ENCODE data around the gene OSM.

The OSM gene

GRCh38 chr22:30262917-30263741 is 3.5 kb downstream of the OSM start:
- DNase-seq (ENCODE audit: low read depth): peak; percentile 78

- DNase-seq (ENCODE audit: low read depth): no peak
Observed at GRCh38 chr22:30262112-30262511, 4.5 kb downstream of the OSM start.

GRCh38 chr22:30261134-30261533 is 5.5 kb downstream of the OSM start:
- no peak for DNase-seq (ENCODE audit: low read depth)

DNA sequence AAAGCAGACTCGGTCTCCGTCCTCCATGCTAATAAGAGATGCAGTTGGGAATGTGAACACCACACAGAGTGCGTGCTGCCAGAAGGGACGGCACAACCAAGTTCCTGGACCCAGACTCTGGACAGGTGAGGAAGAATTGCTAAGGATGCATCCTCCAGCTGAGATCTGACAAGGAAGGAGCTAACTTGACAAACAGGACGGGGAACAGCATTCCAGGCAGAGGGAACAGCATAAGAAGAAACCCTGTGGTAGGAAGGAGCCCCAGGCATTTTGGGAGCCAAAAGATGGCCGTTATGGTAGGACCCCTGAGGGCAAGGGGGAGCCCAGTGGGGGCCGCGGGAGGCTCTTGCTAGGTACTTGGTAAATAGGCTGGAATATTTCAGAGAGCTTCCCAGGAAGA is 6.0 kb downstream of the OSM start:
- no peak for DNase-seq (ENCODE audit: low read depth)

DNA sequence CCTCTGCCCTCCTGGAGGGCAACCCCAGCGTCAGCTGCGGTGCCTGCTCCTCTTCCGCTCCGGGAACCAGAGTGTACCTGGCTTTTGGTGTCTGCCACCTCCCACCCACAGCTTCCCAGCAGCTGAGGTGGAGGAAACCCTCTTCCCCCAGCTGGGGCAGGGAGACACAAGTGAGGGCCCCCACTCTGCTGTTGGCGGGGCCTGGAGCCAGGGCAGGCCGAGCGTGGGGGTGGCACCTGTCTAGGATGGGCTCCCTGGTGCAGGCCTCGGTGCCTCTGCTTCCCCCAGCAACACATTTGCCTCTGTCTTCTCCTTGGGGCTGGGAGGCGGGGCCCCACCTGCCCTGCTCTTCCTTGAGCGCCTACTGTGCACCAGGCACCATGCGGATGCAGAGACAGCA is 6.4 kb downstream of the OSM start:
- DNase-seq (ENCODE audit: low read depth): no peak

GRCh38 chr22:30254314-30254713 is 12.3 kb downstream of the OSM start:
- DNase-seq (ENCODE audit: low read depth): no peak

DNA sequence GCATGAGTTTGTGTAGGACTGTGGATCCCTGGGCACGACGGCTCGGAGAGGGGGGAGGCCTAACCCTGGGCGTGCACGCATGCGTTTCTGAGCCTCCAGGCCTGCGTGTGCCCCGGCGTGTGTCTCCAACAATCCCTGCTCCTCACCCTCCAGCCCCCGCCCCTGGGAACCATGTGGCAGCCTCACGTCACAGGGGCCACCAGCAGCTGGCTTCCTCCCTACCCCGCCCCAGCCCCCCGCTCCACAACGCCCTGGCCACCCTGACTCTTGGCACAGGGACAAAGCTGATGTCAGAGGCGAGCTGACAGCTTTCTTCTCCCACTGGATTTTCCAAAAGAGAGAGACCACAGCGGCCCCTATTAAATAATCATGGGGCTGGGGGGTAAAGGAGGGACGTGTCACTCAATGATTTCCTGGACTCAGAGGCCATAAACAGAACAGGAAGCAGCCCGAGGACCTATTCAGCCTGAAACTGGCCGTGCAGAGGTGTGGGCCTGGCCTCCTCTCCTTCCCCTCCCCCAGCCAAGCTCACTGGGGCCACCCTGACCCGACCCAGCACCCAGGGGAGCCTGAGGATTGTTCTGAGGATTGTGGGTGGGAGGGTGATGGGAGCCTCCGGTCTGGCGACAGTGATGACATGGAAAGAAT is 13.3 kb downstream of the OSM start:
- DNase-seq (ENCODE audit: low read depth): no peak

DNA sequence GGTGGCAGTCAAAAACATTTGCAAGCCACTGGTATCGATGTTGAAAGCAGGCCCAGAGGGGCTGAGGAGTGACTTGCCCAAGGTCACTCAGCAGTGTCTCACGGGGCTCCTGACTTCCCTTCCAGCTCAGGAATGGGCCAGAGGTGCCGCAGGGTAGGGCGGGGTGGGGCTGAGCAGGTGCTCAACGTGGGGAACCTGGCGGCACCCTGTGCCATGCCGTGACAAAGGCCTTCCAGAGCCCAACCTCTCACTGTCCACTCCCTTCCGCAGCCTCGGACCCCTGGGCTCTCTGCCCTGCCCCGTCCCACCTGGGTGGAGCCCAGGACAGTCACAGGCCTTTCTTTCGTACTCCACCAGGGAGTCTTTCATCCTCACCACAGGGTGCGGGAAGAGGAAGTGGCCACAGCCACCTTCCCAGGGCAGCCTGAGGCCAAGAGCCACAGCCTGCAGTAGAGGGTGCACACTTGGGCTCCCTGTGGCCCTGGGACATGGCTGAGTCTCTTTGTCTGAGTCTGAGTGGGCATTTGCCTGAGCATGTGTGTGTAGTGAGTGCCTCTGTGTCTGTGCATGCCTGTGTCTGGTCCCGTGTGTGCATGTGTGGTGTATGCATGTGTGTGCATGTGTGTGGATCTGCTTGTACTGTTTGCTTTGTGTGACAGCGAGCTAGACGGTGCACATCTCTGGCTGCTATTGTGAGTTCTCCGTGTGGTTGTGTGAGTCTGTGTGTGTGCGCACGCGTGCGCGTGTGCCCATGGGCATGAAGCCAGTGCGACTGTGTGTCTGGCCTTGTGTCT is 14.0 kb downstream of the OSM start:
- DNase-seq (ENCODE audit: low read depth): no peak

GRCh38 chr22:30251711-30252110 is 14.9 kb downstream of the OSM start:
- DNase-seq (ENCODE audit: low read depth): no peak

DNA sequence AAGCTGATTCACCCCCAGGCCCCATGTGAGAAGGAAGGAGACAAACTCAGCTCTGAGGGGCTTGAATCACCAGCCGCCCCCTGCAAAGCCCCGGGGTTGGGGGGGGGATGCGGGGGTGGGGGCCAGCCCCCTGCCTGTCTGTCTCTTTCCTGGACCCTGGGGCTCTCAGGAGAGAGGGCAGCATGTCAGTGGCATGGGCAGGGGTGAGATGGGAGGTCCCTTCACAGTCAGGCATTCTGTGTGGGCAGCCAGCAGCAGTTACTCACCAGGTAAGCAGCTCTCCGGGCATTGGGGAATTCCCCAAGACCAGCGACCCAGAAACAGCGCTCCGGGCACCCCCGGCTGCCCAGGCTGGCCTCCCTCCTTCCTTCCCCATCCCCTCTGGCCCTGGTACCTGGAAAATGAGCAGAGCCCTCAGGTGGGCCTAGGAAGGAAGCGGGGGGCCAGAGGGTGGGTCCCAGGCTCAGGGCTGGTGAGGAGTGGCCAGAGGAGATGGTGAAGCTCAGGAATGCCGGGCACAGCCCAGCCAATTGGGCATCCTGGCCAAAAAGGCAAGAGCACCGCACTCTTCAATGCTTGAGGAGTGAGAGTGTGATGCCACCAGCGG is 15.9 kb downstream of the OSM start:
- DNase-seq (ENCODE audit: low read depth): no peak

GRCh38 chr22:30250039-30250565 is 16.5 kb downstream of the OSM start:
- no peak for DNase-seq (ENCODE audit: low read depth)

DNA sequence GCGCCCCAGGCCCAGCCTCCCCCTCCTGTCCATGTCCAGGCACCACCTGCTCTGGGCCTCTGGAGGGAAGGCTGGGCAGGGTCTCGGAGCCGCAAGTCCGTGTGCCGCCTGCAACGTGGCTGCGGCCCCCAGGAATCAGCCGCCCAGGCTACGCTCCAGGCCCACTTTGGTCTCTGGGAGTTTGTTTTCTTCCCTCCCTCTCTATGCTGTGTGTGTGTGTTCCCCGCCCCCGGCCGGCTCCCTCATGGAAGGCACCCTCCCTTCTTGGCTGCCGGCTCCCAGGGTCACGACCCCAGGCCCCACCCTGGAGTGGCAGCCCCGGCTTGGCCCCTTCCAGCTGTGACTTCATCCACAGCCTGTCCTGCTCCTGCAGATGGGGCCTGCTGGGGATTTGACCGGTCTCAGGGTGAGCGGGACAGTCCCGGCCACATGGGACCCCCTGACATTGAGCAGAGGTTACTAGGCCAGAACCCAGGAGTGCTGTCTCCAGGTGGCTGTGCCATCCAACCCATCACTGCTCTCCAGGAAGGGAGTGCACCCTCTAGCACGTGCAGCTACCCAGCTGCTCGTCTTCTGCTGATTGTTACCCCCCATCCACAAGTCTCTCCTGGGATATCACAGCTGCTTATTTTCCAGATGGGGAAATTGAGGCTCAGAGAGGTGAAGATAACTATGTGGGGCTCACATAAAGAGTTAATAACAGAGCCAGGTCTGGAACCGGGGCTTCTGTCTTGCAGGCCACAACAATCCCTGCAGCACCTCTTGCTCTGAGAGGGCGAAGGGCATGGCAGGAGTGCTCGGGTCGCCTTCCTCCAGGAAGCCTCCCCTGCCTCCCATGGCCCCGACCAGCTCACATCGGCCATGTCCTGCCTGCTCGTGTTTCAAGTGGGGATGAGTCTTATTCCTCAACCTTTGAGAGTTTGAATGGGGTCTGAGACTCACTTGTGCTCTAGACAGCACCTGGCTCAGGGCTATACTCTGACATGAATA is 17.3 kb downstream of the OSM start:
- DNase-seq (ENCODE audit: low read depth): no peak

DNA sequence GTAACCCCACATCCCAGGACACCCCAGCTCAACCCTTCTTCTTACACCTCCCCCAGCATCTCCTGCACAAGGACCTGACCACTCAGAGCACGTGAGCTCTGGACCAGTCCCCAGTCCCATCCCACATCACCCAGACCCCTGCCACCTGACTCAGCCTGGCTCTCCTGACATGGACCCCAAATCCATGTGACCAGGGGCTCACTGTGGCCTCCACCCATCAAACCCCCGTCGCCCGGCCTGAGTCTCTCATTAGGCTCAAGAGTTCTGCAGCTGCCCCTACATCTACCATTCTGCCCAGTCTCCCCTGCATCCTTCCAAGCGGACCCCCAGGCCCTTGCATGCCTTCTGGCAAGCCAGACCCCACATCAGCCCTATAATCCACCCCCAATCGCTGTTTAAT is 18.2 kb downstream of the OSM start:
- no peak for DNase-seq (ENCODE audit: low read depth)

- DNase-seq (ENCODE audit: low read depth): no peak
Observed at GRCh38 chr22:30247974-30248373, 18.7 kb downstream of the OSM start.

DNA sequence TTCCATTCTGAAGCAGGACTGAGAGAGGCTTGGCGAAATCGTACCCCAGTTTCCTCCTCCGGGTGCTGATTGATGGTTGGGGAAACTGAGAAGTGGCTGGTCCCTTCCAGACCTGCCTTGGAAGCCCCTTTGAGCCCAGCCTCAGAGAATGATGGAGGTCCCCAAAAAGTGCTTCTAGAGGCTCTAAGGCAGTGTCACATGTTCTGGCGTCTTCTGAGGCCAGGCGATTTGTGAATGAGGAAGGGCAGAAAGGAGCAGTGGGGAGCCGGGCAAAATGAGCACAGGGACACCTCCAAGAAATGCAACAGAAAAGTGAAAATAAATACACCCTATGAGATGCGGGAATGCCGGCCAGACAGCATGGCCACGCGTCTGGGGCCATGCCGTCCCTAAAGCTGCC is 19.1 kb downstream of the OSM start:
- DNase-seq (ENCODE audit: low read depth): no peak

DNA sequence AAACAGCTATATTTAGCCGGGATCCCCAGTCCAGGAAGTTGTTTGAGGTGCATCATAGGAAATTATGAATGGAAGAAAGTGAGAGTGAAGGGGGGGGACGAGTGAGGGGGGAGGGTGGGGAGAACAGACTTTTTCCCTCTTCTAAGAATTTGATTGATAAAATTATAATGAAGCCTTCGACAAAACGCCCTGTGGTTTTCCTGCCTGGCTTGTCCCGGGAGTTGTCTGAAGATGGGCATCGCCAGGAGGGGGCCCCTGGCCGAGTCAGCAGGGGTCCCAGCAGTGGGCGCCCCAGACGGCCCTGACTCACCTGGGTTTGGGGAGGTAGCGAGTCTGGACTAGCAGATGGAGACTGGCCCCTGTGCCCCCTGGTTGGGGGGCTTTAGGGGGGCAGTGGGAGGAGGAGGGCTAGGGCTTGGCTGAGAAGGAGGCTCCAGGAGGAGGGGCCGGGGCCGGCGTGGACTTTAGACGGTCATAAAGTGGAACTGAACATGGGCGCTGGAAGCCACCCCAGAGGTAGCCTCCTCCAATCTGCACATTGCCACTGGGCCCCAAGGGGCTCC is 19.8 kb downstream of the OSM start:
- DNase-seq (ENCODE audit: low read depth): no peak

DNA sequence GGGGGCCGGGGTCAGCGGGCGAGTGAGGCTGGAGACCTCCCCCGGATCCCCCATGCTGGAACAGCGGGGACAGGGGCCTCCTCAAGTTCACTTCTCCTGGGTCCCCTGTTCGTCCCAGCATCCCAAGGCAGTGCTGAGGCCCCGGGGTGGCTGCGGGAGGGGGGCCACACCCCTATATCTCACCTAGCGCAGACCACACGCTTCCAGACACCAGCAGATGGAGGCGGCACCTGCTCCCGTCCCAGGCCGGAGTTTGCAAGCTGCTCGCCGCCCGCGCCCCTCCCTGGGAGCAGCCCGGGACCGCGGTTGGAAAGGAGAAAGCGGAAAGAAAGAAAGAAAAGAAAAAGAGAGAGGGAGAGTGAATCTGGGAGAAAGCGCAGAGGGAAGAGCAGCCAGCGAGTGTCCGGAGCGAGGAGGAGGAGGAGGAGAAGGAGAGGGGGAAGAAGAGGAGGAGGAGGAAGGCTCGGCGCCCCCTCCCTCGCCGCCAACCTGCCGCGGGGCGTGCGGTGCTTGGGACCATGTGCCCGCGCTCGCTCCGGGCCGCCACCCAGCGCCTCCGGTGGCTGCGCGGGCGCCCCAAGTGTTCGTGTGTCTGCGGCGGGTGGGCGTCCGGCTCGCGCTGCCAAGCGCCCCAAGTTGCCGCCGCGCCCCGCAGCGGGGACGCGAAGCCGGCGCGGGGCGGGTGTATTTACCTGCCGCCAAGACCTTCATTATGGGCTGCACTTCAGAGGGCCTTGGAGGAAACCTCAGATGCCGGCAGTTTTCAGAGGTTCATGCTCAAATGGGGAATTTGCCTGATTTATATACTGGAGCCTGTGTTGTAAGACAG is 20.5 kb downstream of the OSM start, which contains the start of gene LIF:
Gene LIF, minus strand, starts transcription at position 775 of the 829 bp plus-strand sequence. Its CDS starts 64 bp downstream, at position 711.
- peak; percentile 29 for DNase-seq (ENCODE audit: low read depth)

DNA sequence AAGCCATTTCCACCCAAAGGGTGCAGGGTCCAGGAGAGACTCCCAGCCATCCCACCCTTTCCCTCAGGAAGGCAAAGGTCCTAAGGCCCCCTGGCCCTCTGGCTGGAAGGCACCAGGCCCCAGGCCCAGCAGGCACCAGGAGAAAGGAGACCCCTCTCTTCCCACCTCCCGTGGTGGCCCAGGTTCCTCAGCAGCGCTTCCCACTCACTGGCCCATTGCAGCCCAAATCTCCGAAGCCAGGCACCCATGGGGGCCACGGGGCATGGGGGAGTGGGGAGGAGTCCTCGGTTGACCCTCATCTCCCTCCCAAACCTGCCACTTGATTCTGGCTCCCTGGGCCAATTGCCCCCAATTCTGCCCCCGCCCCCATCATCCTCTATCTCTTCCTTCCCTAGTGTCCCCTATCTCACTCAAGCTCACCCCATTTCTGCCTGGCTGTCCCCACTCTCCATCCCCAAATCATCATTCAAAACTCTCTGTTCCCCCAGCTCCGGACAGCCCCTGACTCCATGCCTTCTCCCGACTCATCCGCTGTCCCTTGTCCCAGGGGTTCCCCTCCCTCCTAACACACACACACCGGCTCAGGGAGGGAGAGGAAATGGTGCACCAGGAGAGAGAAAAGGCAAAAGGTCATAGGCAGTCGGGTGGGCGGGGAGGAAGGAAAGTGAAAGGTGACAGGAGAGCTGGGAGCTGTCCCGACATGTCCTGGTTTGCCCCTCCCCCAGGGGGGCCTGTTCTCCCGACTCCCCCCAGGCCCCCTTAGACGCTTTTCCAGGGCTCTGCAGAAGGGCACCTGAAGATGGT is 21.3 kb downstream of the OSM start:
- no peak for DNase-seq (ENCODE audit: low read depth)

DNA sequence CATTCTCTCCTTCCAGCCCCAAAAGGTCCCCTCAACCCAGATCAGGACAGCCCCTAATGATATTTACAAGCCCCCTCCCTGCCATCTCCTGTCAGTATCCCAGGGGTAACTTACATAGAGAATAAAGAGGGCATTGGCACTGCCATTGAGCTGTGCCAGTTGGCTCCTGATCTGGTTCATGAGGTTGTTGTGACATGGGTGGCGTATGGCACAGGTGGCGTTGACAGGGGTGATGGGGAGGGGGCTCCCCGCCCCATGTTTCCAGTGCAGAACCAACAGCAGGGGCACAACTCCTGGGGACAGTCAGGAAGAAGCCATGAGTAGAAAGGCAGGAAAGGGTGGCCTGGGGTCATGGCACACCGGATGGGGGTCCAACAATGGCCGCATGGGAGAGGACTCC is 22.0 kb downstream of the OSM start:
- no peak for DNase-seq (ENCODE audit: low read depth)
